Middle frontal gyrus (tissue), 1 donor: ENCODE measurements around the gene SYT2.
"Not testable (repeated sequence)": the region's sequence is repeated elsewhere in the genome, so short reads cannot be mapped to it uniquely, and the experiment has no call there.

Source experiments
- DNase-seq: peaks from one replicate; pipeline ENCODE4 v3.0.0-alpha.2; 2015; ENCODE audit warnings: low spot score; ENCODE audit errors: extremely low spot score

The SYT2 gene

DNA sequence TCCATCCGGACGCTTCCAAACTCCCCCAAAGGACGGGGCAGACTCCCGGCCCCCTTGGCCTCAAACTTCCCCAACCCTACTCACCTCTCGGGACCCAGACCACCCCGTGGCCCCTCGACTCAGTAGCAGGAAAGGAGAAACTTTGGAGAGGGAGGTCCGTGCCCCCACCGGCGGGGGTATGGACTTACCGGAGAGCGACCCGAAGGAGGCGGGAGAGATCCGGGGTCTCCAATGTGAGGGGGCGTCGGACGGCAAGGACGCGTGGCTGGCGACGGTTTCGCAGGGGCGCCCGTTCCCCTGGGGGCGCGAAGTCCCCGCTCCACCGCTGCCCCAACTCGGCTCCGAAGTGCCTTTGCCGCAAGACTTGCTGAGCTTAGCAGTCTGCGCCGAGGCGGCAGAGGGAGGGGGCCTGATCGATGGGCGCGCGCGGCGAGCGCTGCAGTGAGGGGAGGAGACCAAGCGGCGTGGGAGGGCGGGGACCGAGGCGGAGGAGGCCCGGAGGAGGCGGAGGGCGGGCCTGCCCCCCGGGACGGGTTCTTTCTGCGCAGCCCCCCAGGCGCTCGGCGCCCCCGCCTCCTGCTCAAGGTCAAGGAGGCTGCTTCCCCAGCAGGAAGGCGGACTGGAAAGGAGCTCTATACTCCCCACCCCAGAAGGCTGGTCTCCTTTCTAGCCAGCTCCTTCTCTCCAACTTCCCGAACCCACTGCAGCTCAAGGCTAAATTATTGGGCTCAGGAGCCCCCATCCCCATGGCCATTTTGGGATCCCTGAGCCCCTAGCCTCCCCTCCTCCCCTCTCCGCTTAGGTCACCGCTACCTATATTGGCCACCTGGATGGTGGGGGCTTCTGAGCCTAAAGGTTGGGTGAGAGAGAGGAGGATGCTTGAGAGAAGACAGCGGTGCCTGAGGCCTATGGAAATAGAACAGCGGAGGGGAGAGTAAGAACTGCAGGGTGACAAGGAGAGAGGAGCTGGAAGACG lies at the start of gene SYT2:
SYT2 (minus strand) TSS at position 385 of the 976 bp plus-strand sequence. CDS start 104,682 bp downstream, outside the sequence.
- DNase-seq = no peak

DNA sequence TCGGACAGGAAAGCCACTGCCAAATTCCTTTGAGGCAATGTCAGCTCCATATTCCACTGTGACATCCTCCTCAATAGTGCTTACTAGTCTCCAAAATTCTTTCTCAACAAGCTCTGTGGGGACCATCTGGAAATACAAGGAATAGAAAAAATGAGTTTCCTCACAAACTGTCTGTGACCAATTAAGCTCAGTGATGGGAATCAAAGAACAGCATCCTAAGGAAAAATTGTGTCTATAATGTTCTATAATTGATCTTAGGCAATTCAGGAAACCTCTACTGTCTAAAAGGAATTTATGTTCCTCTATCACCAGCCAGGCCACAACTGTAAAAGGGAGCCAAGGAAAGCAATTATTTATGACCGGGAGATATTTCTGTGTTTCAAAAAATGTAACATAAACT lies 46.1 kb upstream of the SYT2 start:
- DNase-seq = no peak

DNA sequence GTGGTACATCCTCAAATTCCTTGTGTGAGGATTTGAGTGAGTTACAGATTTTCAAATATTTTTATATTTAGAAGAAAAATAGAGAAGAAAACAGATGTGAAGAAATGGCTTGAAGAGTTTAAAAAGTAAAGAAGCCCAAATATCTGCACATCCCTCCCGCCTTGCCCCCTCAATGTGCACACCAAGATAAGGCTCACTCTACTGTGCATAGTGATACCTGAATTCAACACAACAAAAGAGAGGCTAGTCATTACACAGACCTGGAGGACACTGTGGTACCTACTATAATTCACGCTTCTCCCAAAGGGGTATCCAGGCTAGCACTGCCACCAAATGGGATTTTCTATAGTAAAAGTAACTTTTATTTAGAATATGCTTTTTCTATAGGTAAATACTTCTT lies 44.0 kb upstream of the SYT2 start:
- DNase-seq = no peak

DNA sequence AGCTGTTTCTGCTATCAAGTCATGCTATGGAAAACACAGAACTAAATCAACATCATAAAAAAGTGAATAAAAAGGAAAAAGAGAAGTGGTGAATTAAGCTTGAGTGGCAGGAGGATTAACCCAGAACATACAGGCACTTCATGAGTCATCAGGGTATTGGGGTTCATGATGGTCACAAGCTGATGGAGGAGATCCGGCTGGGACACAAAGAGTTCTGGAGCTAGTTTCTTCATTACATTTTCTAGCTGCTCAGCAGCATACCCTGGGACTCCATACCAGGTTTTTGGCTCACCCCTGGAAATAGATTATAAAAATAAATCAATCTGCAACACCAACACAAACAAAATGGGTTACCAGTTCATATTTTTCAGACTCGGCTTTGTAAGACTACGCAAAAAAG lies 42.5 kb upstream of the SYT2 start:
- DNase-seq = no peak

DNA sequence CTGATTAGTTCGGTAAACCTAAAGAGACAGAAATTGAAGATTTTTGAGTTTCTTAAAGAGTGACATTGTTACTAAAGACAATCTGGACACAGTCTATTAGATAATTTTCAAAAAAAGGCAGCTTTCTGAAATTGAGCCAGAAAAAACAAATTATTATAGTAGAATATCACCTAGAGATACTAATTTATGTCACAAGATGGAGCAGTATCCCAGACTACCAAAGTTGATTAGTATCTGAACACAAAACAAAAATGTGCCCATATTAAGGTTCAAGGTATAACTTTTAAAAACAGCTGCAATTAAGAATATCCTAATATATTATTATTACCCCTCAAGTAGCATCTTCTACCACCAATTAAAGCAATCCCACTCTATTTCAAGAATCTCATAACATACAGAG lies 40.5 kb upstream of the SYT2 start:
- no peak for DNase-seq

DNA sequence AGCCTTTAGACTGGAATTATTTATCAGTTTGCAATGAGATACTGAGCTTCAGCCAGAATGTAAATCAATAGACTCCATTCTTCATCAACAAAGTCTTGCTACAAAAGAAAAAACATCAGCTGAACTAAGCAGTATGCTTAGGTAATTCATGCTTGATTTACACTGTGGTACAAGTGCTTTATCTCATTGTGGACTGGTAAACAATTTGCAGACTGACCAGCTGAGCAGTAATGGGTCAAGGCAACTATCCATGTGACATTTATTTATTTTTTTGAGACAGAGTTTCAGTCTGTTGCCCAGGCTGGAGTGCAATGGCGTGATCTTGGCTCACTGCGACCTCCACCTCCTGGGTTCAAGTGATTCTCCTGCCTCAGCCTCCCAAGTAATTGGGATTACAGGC lies 39.8 kb upstream of the SYT2 start:
- DNase-seq = no peak

DNA sequence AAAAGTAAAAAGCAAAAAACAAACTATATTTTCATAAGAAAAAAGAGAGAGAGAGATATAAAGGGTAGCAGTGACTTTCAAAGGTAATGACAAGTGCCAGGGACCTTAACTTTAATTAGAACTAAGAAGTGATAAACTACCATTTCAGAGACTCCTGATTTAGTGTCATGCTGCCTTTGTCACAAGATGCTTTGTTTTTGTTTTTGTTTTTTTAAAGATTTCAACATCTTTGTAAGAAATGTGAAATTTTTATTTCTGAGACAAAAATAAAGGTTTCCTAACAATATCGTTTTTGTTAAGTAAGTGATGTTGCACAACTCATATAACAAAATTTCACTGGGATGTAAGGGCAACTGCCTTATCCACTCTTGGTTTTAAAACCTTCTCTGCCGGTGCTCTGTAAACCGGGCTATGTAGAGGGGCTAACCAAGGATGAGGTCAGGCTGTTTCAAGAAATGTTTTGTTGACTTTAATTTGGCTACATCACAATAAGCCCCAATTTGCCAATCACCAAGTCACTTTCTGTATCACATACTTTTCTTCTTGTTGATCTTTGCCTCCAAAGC lies 35.2 kb upstream of the SYT2 start:
- DNase-seq = no peak

DNA sequence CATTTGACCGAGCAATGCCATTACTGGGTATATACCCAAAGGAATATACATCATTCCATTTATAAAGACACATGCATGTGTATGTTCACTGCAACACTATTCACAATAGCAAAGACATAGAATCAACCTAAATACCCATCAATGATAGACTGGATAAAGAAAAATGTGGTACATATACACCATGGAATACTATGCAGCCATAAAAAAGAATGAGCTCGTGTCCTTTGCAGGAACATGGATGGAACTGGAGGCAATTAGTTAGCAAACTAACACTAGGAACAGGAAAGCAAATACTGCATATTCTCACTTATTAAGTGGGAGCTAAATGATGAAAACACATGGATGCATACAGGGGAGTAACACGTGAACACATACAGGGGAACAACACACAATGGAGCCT lies 34.5 kb upstream of the SYT2 start:
- not testable (repeated sequence) for DNase-seq

DNA sequence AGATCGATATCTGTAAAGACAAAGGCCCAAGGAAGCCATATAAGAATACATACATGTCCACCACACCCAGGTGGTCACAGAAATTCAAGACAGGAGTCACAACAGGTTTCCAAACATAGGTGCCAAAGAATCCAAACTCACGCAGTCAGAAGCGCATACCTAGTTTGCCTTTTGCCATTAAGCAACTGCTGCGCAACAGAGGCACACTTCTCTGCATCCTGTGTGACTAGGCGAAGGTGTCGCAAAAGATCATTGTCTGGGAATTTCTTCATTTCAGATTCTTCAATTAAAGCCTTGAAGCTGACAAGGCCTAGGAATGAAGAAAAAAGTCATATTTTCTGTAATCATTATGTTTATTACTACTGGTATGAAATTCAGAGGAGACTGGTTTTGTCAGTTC lies 32.2 kb upstream of the SYT2 start:
- no peak for DNase-seq

DNA sequence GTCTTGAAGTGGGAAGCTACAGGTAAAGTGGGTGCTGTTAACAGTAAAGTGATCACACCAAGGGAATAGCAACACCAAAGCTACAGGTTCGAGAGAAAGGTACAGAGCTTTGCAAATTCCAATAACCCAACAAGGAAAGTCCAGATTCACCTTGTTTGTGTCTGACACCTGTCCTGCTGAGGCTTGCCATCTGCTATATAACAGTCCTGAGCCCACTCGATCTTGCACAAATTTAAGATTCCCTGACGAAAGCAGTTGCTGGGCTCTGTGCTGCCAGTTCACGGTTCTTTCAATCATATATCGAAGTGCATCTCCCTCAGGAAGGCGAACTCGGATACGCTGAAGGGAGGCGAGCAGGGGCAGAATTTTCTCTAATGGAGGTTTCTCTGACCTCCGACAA lies 23.0 kb upstream of the SYT2 start:
- DNase-seq = no peak

DNA sequence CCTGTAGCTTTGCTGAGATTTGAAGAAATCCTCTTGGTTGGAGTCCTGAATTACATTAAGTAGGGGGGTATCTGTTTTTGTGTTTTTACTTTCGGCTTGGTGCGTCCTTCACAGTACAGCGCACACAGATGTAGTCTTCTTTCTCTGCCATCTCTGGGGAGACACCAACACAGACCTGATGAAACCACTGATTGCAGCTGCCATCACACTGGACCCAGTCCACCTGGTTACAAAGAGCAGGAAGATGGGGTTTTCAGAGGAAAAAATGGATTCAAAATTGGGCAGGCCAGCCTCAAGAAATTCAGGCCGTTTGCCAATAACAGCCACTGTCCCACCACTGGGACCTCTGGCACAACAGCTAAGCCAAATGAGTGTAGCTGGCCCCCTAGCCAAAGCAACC lies 18.7 kb upstream of the SYT2 start:
- DNase-seq = no peak

DNA sequence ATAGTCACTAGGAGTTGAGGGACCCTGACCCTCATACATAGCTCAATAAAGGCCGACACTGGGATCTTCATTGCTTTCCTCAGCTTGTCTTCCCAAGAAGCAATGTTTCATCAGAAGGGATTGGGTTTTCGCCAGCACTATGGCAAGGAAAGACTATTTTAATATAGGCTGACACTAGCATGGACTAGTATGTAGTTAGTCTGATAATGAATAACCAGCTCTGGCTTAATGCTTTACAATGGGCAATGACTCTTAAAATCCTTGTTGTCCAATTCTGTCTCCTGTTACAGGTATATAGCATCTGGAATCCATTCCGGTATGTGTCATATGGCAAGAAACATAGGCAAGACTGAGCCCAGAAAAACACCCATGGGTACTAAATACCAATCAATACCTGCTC lies 15.3 kb upstream of the SYT2 start:
- no peak for DNase-seq

DNA sequence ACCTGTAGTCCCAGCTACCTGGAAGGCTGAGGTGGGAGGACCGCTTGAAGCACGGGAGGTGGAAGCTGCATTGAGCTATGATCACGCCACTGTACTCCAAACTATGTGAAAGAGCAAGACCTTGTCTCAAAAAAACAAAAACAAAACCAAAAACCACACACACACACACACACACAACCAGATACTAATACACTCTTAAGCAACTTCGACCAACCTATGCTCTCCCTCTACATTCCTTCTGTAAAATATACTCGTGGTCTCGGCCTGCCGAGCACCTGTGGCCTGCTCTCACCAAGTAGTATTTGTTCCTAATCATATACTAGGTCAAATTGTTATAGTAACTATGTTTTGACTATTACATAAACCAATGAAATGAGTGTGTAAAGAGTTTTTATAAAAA lies 13.5 kb upstream of the SYT2 start:
- DNase-seq = no peak

DNA sequence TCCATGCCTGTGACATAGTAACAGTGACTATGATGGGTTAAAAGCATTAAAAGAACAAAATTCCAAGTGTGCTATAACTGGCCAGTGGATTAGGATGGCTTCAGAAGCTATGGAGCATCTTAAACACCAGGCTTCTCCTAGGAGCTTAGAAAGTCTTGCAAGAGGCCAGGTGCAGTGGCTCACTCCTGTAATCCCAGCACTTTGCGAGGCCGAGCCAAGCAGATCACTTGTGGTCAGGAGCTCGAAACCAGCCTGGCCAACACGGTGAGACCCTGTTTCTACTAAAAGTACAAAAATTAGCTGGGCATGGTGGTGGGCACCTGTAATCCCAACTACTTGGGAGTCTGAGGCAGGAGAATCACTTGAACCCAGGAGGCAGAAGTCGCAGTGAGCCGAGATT lies 12.8 kb upstream of the SYT2 start:
- DNase-seq = not testable (repeated sequence)

DNA sequence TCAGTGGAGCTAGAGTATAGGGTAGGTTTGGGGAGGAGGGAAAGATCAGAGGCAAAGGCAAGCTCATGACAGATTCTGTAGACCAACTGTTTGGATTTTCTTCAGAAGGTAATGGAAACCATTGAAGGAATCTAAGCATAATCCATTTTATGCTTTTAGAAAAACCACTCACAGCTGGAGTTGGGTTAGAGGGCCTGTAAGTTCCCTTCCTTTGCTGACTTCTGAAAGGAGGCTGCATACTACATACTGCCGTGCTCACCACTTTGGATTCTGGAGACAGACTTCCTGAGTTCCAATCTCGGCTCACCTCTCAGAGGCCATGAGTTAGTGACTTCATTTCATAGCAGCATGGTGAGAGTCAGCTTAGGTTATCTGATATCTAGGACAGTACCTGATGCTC lies 6.4 kb upstream of the SYT2 start:
- DNase-seq = no peak

DNA sequence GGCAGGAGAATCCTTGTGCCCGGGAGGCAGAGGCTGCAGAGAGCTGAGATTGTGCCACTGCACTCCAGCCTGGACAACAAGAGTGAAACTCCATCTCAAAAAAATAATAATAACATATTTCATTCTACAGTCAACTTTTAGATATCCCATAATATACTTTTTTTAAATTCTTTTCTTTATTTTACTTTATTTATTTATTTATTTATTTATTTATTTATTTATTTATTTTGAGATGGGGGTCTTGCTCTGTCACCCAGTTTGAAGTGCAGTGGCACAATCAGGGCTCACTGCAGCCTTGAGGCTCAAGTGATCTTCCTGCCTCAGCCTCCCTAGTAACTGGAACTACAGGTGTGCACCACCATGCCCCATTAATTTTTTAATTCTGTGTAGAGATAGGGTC lies 3.9 kb upstream of the SYT2 start:
- DNase-seq = not testable (repeated sequence)

DNA sequence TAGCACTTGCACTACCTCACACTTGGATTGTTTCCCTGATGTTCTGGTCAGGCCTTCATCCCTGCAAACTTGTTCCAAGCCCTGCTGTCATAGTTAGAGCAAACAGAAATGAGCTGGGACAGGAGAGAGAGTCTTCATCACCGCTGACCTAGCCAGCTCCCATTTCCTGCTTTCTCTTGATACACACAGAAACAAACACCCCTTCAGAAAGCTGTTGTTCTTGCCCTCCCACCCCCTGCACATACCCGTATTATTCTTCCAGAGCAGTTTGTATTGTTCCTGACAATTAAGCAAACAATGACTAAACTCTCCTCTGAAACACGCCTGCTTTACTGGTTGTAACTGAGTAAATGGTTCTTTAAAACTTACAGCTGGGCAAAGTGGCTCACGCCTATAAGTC lies 2.9 kb upstream of the SYT2 start:
- no peak for DNase-seq

DNA sequence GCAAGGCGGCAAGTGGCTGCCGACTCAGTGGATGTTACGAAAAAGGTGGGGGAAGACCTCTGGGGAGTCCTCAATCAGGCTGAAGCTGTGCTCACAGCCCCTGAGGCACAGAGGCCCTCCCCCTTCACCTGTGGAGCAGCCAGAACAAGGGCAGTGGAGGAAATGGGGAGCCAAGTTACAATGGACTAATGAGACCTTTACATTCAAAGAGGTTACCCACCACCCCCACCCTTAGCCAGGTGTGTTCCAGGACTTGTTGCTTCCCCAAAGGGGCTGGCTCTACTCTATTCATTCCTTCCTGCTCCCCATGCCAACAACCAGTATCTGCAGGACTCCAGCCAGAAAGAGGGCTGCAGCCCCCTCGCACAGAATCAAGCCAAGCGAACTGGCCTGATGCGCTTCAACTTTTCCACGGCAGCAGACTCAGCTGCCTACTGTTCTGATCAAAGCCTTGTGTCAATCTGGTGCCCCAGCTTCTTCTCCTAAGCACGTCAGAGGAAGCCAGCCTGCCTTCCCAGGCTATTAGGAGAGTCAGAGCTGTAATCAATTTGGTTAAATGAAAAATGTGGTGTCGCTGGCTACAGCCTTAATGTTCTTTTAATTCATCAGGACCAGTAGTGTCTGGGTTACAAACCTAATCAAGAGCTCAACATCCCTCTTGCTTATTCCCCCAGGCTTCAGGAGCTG lies 1.8 kb upstream of the SYT2 start:
- no peak for DNase-seq

DNA sequence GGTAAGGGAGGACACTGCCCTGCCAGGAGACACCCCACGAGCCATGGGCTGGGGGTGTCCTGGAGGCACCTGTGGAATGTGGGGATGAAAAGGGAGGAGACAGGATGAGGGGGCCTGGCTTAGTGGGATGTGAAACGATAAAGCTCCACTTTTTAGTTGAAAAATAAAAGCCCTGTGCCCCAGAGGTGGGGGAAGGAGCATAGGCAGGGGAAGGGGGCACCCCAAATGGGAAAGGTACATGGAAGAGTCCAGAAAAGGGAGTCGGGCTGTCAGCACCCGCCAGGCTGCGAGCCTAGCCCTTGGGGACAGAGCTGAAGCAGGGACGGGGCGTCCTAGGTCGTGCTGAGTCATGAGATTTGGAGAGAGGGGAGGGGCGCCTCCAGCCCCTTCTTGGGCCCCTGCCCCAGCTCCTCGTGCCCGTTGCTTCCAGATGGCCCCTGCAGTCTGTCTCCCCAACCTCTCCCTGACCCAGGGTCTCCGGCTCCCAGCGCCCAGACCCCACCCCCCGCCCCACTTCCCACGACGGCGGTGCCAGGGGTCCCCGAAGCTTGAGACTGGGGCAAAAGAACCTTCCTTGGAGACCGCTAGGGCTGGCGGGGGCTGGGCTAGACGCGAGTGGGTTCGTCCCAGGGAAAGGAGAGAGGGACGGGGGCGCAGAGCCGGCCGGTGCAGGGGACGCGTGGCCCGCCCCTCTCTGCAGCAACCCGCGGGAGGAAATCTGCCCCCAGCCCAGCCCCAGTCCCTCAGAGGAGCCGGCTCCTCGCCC lies 795 bp downstream of the SYT2 start:
- DNase-seq = no peak

DNA sequence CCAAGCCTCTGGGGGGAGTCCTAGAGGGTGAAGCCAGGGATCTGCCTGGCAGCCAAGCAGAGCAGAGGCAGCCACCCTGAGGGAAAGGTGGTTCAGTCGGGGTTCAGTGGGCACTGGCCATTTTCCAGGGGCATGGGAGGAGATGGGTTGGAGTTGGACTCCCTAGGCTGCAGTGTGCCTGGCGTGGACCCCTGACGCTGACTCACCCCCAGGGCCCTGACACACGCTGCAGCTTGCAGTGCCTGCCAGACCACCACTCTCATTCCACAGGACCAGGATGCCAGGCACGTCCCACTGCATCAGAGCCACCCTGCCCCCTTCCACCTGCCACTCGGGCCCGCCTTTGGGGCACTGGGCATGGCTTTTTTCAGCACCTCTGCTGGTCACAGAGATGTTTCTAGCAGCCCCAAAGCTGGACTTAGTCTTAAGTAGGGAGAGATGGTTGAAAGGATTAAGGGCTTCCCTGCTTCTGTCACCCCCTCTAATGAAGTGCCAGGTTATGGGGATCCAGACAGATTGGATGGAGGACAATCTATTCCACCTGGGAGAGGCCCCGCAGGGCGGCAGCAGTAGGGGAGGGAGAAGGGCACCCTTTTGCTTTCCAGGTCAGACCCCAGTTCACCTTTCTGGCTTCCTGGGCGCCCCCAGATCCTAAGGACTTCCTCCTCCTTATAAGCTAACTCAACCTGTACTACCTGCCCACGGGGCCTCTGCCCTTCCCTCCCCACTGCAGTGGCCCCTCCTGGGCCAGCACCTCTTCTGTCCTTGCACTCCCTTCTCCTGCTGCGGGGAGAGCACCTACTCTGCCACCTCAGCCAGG lies 1.6 kb downstream of the SYT2 start:
- DNase-seq = no peak

DNA sequence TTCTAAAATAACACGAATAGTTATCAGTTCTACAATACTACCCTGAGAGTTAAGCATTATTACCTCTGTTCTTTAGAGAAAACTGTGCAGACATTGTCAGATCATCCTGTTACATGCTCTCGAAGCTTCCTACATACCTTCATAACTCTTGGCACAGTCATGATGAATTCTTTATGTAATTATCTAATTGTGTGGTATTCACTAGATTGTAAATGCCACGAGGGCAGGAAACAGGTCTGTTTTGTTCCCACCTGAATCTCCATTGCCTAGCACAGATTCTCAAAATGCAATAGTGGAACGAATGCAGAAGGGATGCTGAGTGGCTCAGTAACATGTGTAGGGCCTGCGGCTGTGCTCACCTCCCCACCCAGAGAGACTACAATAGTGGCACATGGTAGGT lies 3.4 kb downstream of the SYT2 start:
- no peak for DNase-seq
